Esophagus muscularis mucosa (tissue), 4 donors: ENCODE measurements around the gene DNAH17. TPM values are rescaled to one million over a fixed set of nuclear protein-coding genes. Genes with fewer than 3 reads are reported as not detected.

Source experiments
- DNase-seq: peaks from one replicate; pipeline ENCODE4 v3.0.0-alpha.2; 2017; ENCODE audit errors: extremely low spot score
- H3K27ac ChIP-seq, 4 donors: fragments of 200-600 bp; sonication (generic); replicated peaks in 1 of 4; 1 replicate in 3 of 4; 2 replicates in 1 of 4; pipeline ENCODE4 v1.5.1; 2016 to 2019; ENCODE audit warnings: mild to moderate bottlenecking in 1 of 4
- H3K27me3 ChIP-seq, 4 donors: fragments of 200-600 bp; sonication (generic); one replicate each; pipeline versions ENCODE4 v1.5.1 to v1.6.0; 2016 to 2019
- H3K36me3 ChIP-seq, 4 donors: fragments of 200-600 bp; sonication (generic); one replicate each; pipeline ENCODE4 v1.5.1; 2016 to 2019
- H3K4me1 ChIP-seq, 4 donors: fragments of 200-600 bp; sonication (generic); one replicate each; pipeline ENCODE4 v1.5.1; 2016 to 2019
- H3K4me3 ChIP-seq, 4 donors: fragments of 200-600 bp; sonication (generic); 1 replicate in 2 of 4; 2 replicates in 2 of 4; pipeline ENCODE4 v1.5.1; 2016 to 2019; ENCODE audit warnings: mild to moderate bottlenecking in 4 of 4, moderate library complexity in 1 of 4
- H3K9me3 ChIP-seq, 4 donors: fragments of 200-600 bp; sonication (generic); 1 replicate in 3 of 4; 2 replicates in 1 of 4; pipeline ENCODE4 v1.5.1; 2016 to 2019
- EP300 ChIP-seq: sonication (generic); formaldehyde crosslinking; IDR thresholded peaks from one replicate; pipeline ENCODE4 v1.6.1; 2017; ENCODE audit warnings: antibody characterized with exemption
- POLR2A ChIP-seq: fragments of 450-650 bp; IDR thresholded peaks from one replicate; pipeline ENCODE4 v1.6.1; 2017; ENCODE audit warnings: antibody characterized with exemption, moderate library complexity, mild to moderate bottlenecking, low read depth
- POLR2AphosphoS5 ChIP-seq, 2 donors: sonication (generic); formaldehyde crosslinking; IDR thresholded peaks; one replicate each; pipeline ENCODE4 v1.6.1; 2017; ENCODE audit warnings: antibody characterized with exemption in 2 of 2
- WGBS: methylation state at CpG from one replicate; pipeline ENCODE4 v1.1.5; 2018; 5-methylcytosine and 5-hydroxymethylcytosine counted together
- intact Hi-C: fragments of 100-400 bp; cut with DNase I; formaldehyde crosslinking; loops from one replicate; pipeline ENCODE4 v1.15.1; 2023
- total RNA-seq, 4 donors: library from RNA; depleted of rRNA; stranded (reverse); fragments of >200 nt; gene quantifications; one replicate each; pipeline versions ENCODE4 v1.1.0 to v1.2.1, GENCODE V29; 2016
- TF ChIP-seq, protein P1 (sequence below), 3 experiments: fragments of 200-600 bp in 2 of 3; fragments of 450-650 bp in 1 of 3; sonication (generic) in 2 of 3; IDR thresholded peaks; one replicate each; pipeline ENCODE4 v1.5.1; 2017 to 2019; ENCODE audit warnings: antibody characterized with exemption in 3 of 3, mild to moderate bottlenecking in 2 of 3, moderate library complexity in 1 of 3

Gene DNAH17
- total RNA-seq, 4 donors from 2014 or later: not detected

DNA sequence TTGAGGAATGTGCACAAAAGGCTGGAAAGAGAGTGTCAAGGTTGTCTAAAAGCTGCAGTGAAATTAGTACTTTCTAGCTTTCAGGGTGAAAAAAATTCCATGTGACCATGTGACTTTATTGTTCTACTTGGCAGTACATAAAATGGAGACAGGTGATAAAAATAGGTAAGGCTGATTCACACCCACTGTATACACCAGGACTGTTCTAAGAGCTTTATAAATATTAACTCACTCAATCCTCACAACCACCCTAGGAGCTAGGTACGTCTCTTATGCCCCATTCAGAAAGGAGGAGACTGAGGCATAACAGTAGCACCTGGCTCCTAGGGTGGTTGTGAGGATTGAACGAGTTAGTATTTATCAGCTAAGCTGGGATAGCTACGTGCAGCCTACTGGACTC lies 28.2 kb upstream of the DNAH17 start:
- Histone ChIP-seq H3K36me3 (no peaks in the 10 kb centered on the region), H3K27me3 (no peaks in the 10 kb centered on the region), H3K4me1 (peaks cover 1 to 23% (median 7%) of the 10 kb centered on the region in 4 donors), H3K27ac (no peak overlapping the region), H3K9me3 (no peaks in the 10 kb centered on the region), H3K4me3 (no peak overlapping the region)
- DNase-seq: no peak
- WGBS: 88% methylated on average over 3 of the region's 3 CpGs
- TF ChIP-seq POLR2AphosphoS5 (IDR thresholded peaks at IDR 0.05): no peak
- TF ChIP-seq, protein P1, sequence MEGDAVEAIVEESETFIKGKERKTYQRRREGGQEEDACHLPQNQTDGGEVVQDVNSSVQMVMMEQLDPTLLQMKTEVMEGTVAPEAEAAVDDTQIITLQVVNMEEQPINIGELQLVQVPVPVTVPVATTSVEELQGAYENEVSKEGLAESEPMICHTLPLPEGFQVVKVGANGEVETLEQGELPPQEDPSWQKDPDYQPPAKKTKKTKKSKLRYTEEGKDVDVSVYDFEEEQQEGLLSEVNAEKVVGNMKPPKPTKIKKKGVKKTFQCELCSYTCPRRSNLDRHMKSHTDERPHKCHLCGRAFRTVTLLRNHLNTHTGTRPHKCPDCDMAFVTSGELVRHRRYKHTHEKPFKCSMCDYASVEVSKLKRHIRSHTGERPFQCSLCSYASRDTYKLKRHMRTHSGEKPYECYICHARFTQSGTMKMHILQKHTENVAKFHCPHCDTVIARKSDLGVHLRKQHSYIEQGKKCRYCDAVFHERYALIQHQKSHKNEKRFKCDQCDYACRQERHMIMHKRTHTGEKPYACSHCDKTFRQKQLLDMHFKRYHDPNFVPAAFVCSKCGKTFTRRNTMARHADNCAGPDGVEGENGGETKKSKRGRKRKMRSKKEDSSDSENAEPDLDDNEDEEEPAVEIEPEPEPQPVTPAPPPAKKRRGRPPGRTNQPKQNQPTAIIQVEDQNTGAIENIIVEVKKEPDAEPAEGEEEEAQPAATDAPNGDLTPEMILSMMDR (IDR thresholded peaks at IDR 0.05): no peak
- no peak for TF ChIP-seq EP300
- no peak for TF ChIP-seq POLR2A
- intact Hi-C loops: no loop called here

GRCh38 chr17:78602246-78602645 lies 25.1 kb upstream of the DNAH17 start:
- no peak for DNase-seq
- Histone ChIP-seq H3K27ac (no peak overlapping the region), H3K4me3 (no peak overlapping the region), H3K27me3 (no peaks in the 10 kb centered on the region), H3K4me1 (peaks cover 7 to 29% (median 16%) of the 10 kb centered on the region in 4 donors), H3K9me3 (no peaks in the 10 kb centered on the region), H3K36me3 (no peaks in the 10 kb centered on the region)
- intact Hi-C loops: no loop called here
- TF ChIP-seq POLR2A (no peak), EP300 (no peak), POLR2AphosphoS5 (IDR thresholded peaks at IDR 0.05) (no peak)
- TF ChIP-seq, protein P1 (IDR thresholded peaks at IDR 0.05): no peak
- WGBS: 89% methylated on average over 6 of the region's 6 CpGs

DNA sequence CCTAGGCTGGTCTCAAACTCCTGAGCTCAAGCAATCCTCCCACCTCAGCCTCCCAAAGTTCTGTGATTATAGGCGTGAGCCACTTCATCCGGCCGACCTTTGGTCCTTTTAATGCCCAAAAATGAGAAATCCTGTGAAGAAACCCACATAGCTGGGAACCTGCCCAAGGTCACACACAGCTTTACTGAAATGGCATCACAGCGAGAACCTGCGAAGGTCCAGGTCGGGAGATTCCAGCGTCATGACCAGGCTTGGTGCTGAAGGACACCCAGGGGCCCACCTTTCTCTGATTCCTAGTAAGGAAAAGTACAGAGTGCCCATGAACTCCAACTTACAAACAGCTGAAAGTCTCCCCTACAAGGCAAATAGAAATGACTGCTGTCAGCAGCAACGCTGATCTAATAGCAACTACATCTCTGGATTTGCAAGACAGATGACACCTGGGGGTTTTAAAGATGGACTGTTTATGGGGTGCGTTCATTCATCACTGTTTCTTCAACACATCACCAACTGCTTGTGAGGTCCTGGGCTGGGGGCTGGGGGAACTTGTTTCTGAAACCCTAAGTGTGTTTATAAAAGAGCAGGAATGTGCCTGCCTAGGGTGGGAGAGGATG lies 24.5 kb upstream of the DNAH17 start:
- no peaks in the 10 kb centered on the region for H3K36me3 ChIP-seq
- intact Hi-C loops: no loop called here
- H3K9me3 ChIP-seq: no peaks in the 10 kb centered on the region
- DNase-seq: no peak
- no peaks in the 10 kb centered on the region for H3K27me3 ChIP-seq
- no peak overlapping the region for H3K27ac ChIP-seq
- peaks cover 7 to 34% (median 16%) of the 10 kb centered on the region in 4 donors for H3K4me1 ChIP-seq
- TF ChIP-seq POLR2AphosphoS5 (IDR thresholded peaks at IDR 0.05) (no peak), EP300 (no peak), POLR2A (no peak)
- TF ChIP-seq, protein P1 (IDR thresholded peaks at IDR 0.05): no peak
- no peak overlapping the region for H3K4me3 ChIP-seq
- WGBS: 77% methylated on average over 9 of the region's 9 CpGs

DNA sequence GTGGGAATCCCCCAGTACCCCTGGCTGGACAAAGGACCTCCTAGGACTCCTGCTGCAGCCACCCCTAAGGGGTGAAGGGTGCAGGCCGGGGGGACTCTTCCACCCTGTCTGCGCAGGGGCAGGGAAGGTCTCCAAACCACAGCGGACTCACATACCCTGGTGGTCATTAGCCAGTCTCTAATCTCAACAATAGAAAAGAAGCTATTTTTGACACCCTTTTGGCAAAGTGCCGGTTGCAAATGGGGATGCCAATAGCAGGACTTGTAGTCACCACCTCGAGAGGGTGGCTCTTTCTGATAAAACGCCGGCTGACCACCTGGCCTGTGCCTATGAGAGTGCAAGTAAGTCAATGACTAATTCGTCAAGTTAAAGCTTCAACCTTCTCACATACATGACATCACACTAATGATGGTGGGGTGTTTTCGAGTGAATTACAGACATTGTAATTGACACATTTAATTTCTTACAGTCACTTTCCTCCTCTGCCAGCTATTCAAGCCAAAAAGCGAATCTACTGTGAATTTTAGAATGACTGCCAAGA lies 23.1 kb upstream of the DNAH17 start:
- intact Hi-C loops: no loop called here
- 43% methylated on average over 7 of the region's 10 CpGs for WGBS
- Histone ChIP-seq H3K4me1 (peaks cover 7 to 35% (median 16%) of the 10 kb centered on the region in 4 donors), H3K4me3 (no peak overlapping the region), H3K27me3 (no peaks in the 10 kb centered on the region), H3K27ac (no peak overlapping the region), H3K9me3 (no peaks in the 10 kb centered on the region), H3K36me3 (no peaks in the 10 kb centered on the region)
- TF ChIP-seq POLR2A: no peak
- no peak for TF ChIP-seq POLR2AphosphoS5 (IDR thresholded peaks at IDR 0.05)
- TF ChIP-seq, protein P1 (IDR thresholded peaks at IDR 0.05): no peak
- no peak for TF ChIP-seq EP300
- no peak for DNase-seq

DNA sequence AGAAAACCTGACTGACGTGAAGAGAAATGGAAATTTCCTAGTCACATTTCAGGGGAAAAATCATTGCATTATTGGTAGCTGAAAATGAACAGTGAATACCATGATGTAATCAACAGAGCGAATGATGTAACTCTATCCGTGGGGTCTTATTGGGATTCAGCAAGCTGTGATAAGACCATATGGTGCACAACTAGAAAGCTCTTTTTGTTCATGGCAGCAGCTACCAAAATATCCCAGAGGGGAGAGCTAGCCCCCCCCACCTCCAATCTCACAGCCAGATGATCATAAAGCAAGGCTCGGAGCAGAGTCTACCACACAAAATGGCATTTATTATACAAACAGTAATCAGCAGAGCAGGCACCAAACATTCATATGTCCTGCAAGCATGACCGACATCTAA lies 22.2 kb upstream of the DNAH17 start:
- no peaks in the 10 kb centered on the region for H3K27me3 ChIP-seq
- TF ChIP-seq POLR2A (no peak), POLR2AphosphoS5 (IDR thresholded peaks at IDR 0.05) (no peak), EP300 (no peak)
- TF ChIP-seq, protein P1 (IDR thresholded peaks at IDR 0.05): no peak
- intact Hi-C loops: no loop called here
- H3K27ac ChIP-seq: no peak overlapping the region
- no peaks in the 10 kb centered on the region for H3K9me3 ChIP-seq
- peaks cover 7 to 35% (median 16%) of the 10 kb centered on the region in 4 donors for H3K4me1 ChIP-seq
- H3K4me3 ChIP-seq: no peak overlapping the region
- WGBS: 75% methylated on average over 5 of the region's 5 CpGs
- DNase-seq: no peak
- no peaks in the 10 kb centered on the region for H3K36me3 ChIP-seq
